NCI-H2029 (cell line): ENCODE measurements around the gene CGB7.
"Not testable (repeated sequence)": the region's sequence is repeated elsewhere in the genome, so short reads cannot be mapped to it uniquely, and the experiment has no call there.

Experiments
- DNase-seq: peaks from one replicate; lab custom pipeline; 2025; lab: John Stamatoyannopoulos, UW

Gene CGB7

GRCh38 chr19:49073514-49074378, 16.2 kb upstream of the CGB7 start:
- no peak for DNase-seq

- DNase-seq, result no peak
Observed at GRCh38 chr19:49071860-49072547, 14.5 kb upstream of the CGB7 start.

GRCh38 chr19:49070416-49070815, 12.9 kb upstream of the CGB7 start:
- no peak for DNase-seq

- DNase-seq, result no peak
Observed at GRCh38 chr19:49069026-49069425, 11.5 kb upstream of the CGB7 start.

- DNase-seq, result no peak
Observed at GRCh38 chr19:49067554-49067953, 10.0 kb upstream of the CGB7 start.

GRCh38 chr19:49065905-49066512, 8.5 kb upstream of the CGB7 start:
- no peak for DNase-seq

GRCh38 chr19:49064768-49065611, 7.4 kb upstream of the CGB7 start, which contains the start of gene NTF4:
Gene NTF4, minus strand, starts transcription at chr19:49064818. Its CDS starts 2,821 bp downstream, at chr19:49061997.
- no peak for DNase-seq

- DNase-seq, result no peak
Observed at GRCh38 chr19:49064029-49064629, 6.6 kb upstream of the CGB7 start.

- no peak for DNase-seq
Observed at GRCh38 chr19:49061445-49061844, 3.9 kb upstream of the CGB7 start.

- no peak for DNase-seq
Observed at GRCh38 chr19:49061000-49061399, 3.5 kb upstream of the CGB7 start.

- DNase-seq, result no peak
Observed at GRCh38 chr19:49059053-49059452, 1.5 kb upstream of the CGB7 start.

- DNase-seq, result no peak
Observed at GRCh38 chr19:49058562-49058961, 1.0 kb upstream of the CGB7 start.

GRCh38 chr19:49056902-49057596, 500 bp downstream of the CGB7 start:
- not testable (repeated sequence) for DNase-seq

GRCh38 chr19:49056101-49056901, 1.2 kb downstream of the CGB7 start:
- no peak for DNase-seq

GRCh38 chr19:49050376-49051033, 7.0 kb downstream of the CGB7 start:
- DNase-seq, result not testable (repeated sequence)

- DNase-seq, result not testable (repeated sequence)
Observed at GRCh38 chr19:49049834-49050233, 7.7 kb downstream of the CGB7 start.

GRCh38 chr19:49049011-49049410, 8.5 kb downstream of the CGB7 start, which contains the start of gene CGB8:
Gene CGB8, minus strand, starts transcription at chr19:49049111. Its CDS starts 372 bp downstream, at chr19:49048739.
- not testable (repeated sequence) for DNase-seq

- not testable (repeated sequence) for DNase-seq
Observed at GRCh38 chr19:49043548-49043947, 14.0 kb downstream of the CGB7 start, which contains the start of gene CGB5. Gene CGB5, plus strand, starts transcription at chr19:49043848. Its CDS starts 362 bp downstream, at chr19:49044210.

GRCh38 chr19:49042666-49043065, 14.9 kb downstream of the CGB7 start:
- not testable (repeated sequence) for DNase-seq
